SKM-1 treated with dmso at 0.1 percent for 144 hours (cell line): ENCODE measurements around the gene PCDHGA12.

Experiments used
- DNase-seq: peaks from one replicate; lab custom pipeline; 2025; ENCODE audit not compliant: unreplicated experiment; lab: John Stamatoyannopoulos, UW

Gene PCDHGA12

GRCh38 chr5:141439411-141440141, 9.3 kb downstream of the PCDHGA12 start:
- no peak for DNase-seq

GRCh38 chr5:141440341-141440740, 10.0 kb downstream of the PCDHGA12 start:
- no peak for DNase-seq

GRCh38 chr5:141441571-141442170, 11.4 kb downstream of the PCDHGA12 start:
- DNase-seq, result no peak

- no peak for DNase-seq
Measured at GRCh38 chr5:141465351-141465750, 35.0 kb downstream of the PCDHGA12 start.

- peak; percentile 74 for DNase-seq
Measured at GRCh38 chr5:141475625-141476131, 45.4 kb downstream of the PCDHGA12 start, which contains the start of gene PCDHGC3. TSS of gene PCDHGC3 (plus strand) at chr5:141475966. CDS start at chr5:141476117, 151 bp downstream.

- DNase-seq, result peak; percentile 23
Measured at GRCh38 chr5:141476132-141476911, 46.0 kb downstream of the PCDHGA12 start.

GRCh38 chr5:141477044-141477575, 46.8 kb downstream of the PCDHGA12 start:
- no peak for DNase-seq

- no peak for DNase-seq
Measured at GRCh38 chr5:141477815-141478214, 47.5 kb downstream of the PCDHGA12 start.

- no peak for DNase-seq
Measured at GRCh38 chr5:141478321-141478945, 48.1 kb downstream of the PCDHGA12 start.

- DNase-seq, result peak; percentile 19
Measured at GRCh38 chr5:141479776-141480175, 49.5 kb downstream of the PCDHGA12 start.
